DOHH2 (cell line): Measurements from ENCODE around the gene RASL11B.

ENCODE experiments used
- CTCF ChIP-seq: fragments of 200-600 bp; sonication (generic); IDR thresholded peaks from one replicate; pipeline ENCODE4 v1.5.1; 2014; ENCODE audit warnings: antibody characterized with exemption, mild to moderate bottlenecking, low read depth, low read length; ENCODE audit not compliant: poor library complexity, severe bottlenecking
- EZH2phosphoT487 ChIP-seq: fragments of 200-600 bp; sonication (generic); IDR thresholded peaks from 2 replicates; pipeline ENCODE4 v1.6.1; 2017; ENCODE audit warnings: borderline replicate concordance, mild to moderate bottlenecking, antibody characterized with exemption, low read length, moderate library complexity, mixed read lengths

GRCh38 chr4:52838729-52839586 is 23.2 kb upstream of the RASL11B start:
- TF ChIP-seq CTCF: no peak
- no peak for TF ChIP-seq EZH2phosphoT487
